GM12801 (cell line): ENCODE data around the gene GALNS.
A peak's percentile ranks its signal among the peaks of the same experiment; 100 is the strongest.

Source experiments
- CTCF ChIP-seq: IDR thresholded peaks from one replicate; pipeline ENCODE4 v1.5.1; 2011; ENCODE audit warnings: control low read depth; ENCODE audit not compliant: insufficient read length; ENCODE audit errors: extremely low read depth

GALNS gene

DNA sequence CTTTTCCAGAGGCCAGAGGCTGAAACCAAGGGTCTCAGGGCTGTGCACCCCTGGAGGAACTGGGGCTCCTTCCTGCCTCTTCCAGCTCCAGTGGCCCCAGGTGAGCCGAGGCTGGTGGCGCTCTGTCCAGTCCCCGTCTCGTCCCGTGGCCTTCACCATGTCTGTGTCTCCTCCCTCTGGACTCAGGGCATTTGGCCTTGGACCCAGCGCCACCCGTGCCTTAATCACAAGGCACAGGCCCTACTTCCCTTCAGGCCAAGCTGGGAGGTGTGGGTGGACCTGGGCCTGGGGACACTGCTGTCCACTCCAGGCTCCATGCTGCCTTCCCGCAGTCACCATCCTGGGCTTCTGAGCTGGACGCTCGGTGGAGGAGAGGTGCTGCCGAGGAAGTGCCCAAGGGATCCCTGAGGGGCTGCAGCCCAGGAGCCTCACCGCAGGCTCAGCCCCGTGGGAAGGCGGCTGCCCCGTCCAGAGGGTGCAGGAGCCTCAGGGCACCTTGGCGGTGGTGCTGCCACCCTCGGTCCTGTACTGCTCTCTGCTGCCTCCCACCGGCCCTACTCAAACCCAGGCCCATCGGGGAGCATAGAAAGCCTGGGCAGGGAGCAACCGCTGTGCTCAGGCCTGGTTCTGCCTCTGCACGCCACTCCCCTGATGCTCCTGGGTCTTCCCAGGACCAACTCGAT is 35.4 kb downstream of the GALNS start:
- no peak for TF ChIP-seq CTCF

- TF ChIP-seq CTCF, result no peak
Observed at GRCh38 chr16:88820385-88821025, 36.2 kb downstream of the GALNS start.

GRCh38 chr16:88819126-88819525 is 37.6 kb downstream of the GALNS start:
- TF ChIP-seq CTCF, result no peak

DNA sequence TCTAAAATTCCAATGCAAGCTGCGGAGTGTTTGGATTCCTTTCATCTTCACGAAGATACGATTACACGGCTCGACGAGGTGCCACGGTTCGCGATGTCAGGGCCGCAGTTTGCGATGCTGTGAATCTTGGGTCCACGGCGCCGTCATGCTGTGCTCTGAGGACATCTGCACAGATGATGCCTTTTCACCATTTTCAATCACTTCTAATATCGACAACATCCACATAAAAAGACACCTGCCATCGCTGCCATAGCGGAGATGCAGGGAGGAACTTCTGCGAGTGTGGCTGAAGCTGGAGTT is 38.2 kb downstream of the GALNS start:
- no peak for TF ChIP-seq CTCF

DNA sequence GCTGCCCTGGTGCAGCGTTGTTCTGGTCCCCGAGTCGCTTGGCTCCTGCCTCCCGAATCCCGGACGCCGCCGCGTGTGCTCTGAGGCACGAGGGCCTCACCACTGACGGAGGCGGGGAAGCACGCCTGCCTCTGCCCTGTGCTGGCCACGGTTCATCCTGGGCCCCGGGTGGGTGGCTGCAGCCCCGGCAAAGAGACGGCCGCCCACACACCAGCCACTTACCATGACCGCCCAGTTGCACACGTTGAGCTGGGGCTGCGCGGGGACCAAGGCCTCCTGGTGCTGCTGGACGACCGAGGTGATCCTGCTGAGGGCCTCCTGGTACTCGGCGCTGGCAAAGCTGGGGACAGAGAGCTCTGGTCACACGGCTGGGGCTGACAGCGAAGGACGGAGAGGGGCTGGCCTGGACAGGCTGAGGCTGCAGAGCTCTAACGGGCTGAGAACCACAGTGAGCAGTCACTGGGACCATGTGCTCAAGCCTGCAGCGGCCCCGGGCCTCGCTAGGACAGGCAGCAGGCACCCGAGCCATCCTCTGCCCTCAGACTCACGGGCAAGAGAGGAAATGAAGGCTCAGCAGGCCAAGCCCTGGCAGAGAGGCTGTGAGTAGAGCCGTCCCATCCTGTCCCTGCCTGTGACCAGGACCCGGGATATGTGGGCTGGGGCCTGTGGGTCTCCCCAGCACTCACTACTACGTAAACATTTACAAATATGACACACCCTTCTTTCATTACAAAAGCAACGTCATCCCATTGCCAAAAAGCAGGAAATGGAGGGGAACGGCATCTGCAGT is 38.8 kb downstream of the GALNS start:
- TF ChIP-seq CTCF, result no peak

DNA sequence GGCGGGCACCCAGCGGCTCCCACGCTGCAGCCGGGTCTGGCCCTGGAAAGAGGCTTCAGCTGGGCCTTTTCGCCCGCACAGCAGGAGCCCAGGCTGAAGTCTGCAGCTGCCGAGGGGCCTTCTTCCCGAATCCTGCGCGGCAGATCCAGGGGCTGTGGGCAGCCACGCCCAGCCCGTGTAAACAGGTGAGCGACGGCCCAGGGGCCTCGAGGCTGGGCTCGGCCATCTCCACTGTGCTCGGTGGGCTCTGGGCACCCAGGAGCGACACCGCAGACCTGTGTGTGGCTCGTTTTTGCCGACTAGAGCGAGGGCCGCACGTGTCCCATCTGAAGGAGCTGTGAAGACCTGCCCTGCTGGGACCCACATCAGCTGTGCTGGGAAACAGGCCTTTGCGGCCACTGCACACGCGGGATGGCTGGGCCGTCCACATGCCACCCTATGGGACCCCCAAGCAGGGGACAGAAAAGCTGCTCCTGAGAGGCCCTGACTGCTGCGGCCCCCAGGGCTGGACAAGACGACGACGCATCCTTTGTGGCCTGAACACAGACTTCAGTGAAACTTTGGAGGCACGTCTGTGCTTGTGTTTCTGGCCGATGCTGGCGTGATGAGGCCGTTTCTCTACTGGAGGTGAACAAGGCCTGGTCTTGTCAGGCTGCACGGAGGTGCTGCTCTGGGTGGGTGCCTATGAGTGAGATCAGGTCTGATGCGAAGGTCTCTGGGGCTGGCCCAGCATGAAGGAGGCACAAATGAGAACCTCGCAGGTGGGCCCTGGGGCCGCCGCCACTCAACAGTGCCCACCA is 39.8 kb downstream of the GALNS start:
- TF ChIP-seq CTCF, result no peak

GRCh38 chr16:88815901-88816589 is 40.7 kb downstream of the GALNS start:
- TF ChIP-seq CTCF, result peak; percentile 12
